HepG2 (cell line): Measurements from ENCODE around the gene FCGBP. TPM values are rescaled to one million over a fixed set of nuclear protein-coding genes. Genes with fewer than 3 reads are reported as not detected.

Experiments used
- ATAC-seq: fragments of 200-7000 bp; cut with Tn5 transposase; 3 replicates; pipeline ENCODE4 v1.9.1; 2020; ENCODE audit warnings: mild to moderate bottlenecking, moderate library complexity
- BruUV-seq: library from RNA; stranded (reverse); fragments of 400-500 nt; replicated peaks from 2 replicates; lab custom pipeline; 2021; lab: Mats Ljungman, UMichigan
- CTCF ChIA-PET: fragments of 300-600 bp; formaldehyde crosslinking; extraction: SDS; loops from one replicate; lab custom pipeline; 2021; ENCODE audit warnings: low total read pairs, inconsistent platforms, low intra/inter-chr PET ratio; lab: Yijun Ruan, JAX
- POLR2A ChIA-PET: fragments of 350-600 bp; sonication (Branson Sonifier 250); formaldehyde crosslinking; loops from one replicate; lab custom pipeline; 2020; ENCODE audit warnings: antibody characterized with exemption, inconsistent platforms; lab: Yijun Ruan, JAX
- DNase-seq: peaks from one replicate; pipeline ENCODE4 v3.0.0-alpha.2; 2015; ENCODE audit warnings: low spot score
- FAIRE-seq: peaks from 3 replicates; lab custom pipeline; 2011; peaks lifted over from hg19 to GRCh38; lab: Jason Lieb, UNC
- H2AFZ ChIP-seq: one replicate; pipeline ENCODE4 v1.6.1; 2011; ENCODE audit warnings: low read length, inconsistent platforms
- H3K27ac ChIP-seq: fragments of 300-600 bp; 3 replicates; pipeline ENCODE4 v1.8.0; 2011; ENCODE audit warnings: mixed run types, mild to moderate bottlenecking, mixed read lengths, low read length, inconsistent platforms; ENCODE audit not compliant: insufficient read depth; ENCODE audit errors: extremely low read length
- H3K27me3 ChIP-seq, 2 experiments: fragments of 200-600 bp in 1 of 2; 2 replicates in 1 of 2; 3 replicates in 1 of 2; pipeline versions ENCODE4 v1.6.0 to v1.8.0; 2011; ENCODE audit warnings: low read length in 2 of 2, mild to moderate bottlenecking in 2 of 2, moderate library complexity in 2 of 2, inconsistent platforms in 1 of 2; ENCODE audit not compliant: insufficient read depth in 2 of 2, control insufficient read depth in 1 of 2
- H3K36me3 ChIP-seq, 2 experiments: fragments of 200-600 bp in 1 of 2; replicated peaks in 1 of 2; 2 replicates in 1 of 2; 3 replicates in 1 of 2; pipeline versions ENCODE4 v1.5.1 to v1.8.0; 2011; ENCODE audit warnings: low read length in 2 of 2, inconsistent platforms in 1 of 2; ENCODE audit not compliant: insufficient read depth in 2 of 2, control insufficient read depth in 1 of 2
- H3K4me1 ChIP-seq: 2 replicates; pipeline ENCODE4 v1.5.1; 2012; ENCODE audit warnings: low read length, inconsistent platforms; ENCODE audit not compliant: insufficient read depth
- H3K4me2 ChIP-seq: 2 replicates; pipeline ENCODE4 v1.6.0; 2011; ENCODE audit warnings: low read depth, low read length, inconsistent platforms
- H3K4me3 ChIP-seq, 3 experiments: fragments of 200-600 bp in 1 of 3; sonication (generic), shearing (Covaris generic) in 1 of 3; replicated peaks in 1 of 3; 2 replicates each; pipeline ENCODE4 v1.5.1; 2011 to 2016; ENCODE audit warnings: low read length in 3 of 3, inconsistent platforms in 2 of 3, low read depth in 2 of 3, mild to moderate bottlenecking in 2 of 3, control low read depth in 1 of 3, mixed read lengths in 1 of 3; ENCODE audit not compliant: insufficient read depth in 1 of 3
- H3K79me2 ChIP-seq: one replicate; pipeline ENCODE4 v1.6.1; 2011; ENCODE audit warnings: low read length, inconsistent platforms; ENCODE audit not compliant: insufficient read depth
- H3K9ac ChIP-seq: 2 replicates; pipeline ENCODE4 v1.6.0; 2011; ENCODE audit warnings: mild to moderate bottlenecking, low read depth, low read length, inconsistent platforms; ENCODE audit not compliant: insufficient read depth
- H3K9me3 ChIP-seq: 2 replicates; pipeline ENCODE4 v1.5.1; 2012; ENCODE audit warnings: mild to moderate bottlenecking, low read length
- H4K20me1 ChIP-seq: 2 replicates; pipeline ENCODE4 v1.6.0; 2011; ENCODE audit warnings: inconsistent platforms, mild to moderate bottlenecking, low read length, moderate library complexity; ENCODE audit not compliant: insufficient read depth
- BRCA1 ChIP-seq: sonication (generic); formaldehyde crosslinking; IDR thresholded peaks from 2 replicates; pipeline ENCODE4 v1.4.0; 2020; ENCODE audit warnings: missing genetic modification reagents
- KLF16 ChIP-seq, 2 experiments: sonication (generic) in 1 of 2; formaldehyde crosslinking in 1 of 2; IDR thresholded peaks; 2 replicates each; pipeline versions ENCODE4 v1.6.1 to v1.8.0; 2016 to 2023; ENCODE audit warnings: missing genetic modification reagents in 2 of 2, missing compliant biosample characterization in 1 of 2
- NAIF1 ChIP-seq: sonication (generic); formaldehyde crosslinking; IDR thresholded peaks from 2 replicates; pipeline ENCODE4 v1.5.0; 2020; ENCODE audit warnings: mild to moderate bottlenecking, missing genetic modification reagents, borderline replicate concordance
- NCOR1 ChIP-seq: fragments of 200-600 bp; sonication (generic); IDR thresholded peaks from 2 replicates; pipeline ENCODE4 v1.7.0; 2017; ENCODE audit warnings: antibody characterized with exemption, low read length, borderline replicate concordance
- ZFP36L2 ChIP-seq: sonication (generic); formaldehyde crosslinking; IDR thresholded peaks from 2 replicates; pipeline ENCODE4 v1.4.0; 2020; ENCODE audit warnings: missing genetic modification reagents
- ZNF10 ChIP-seq: sonication (generic); formaldehyde crosslinking; IDR thresholded peaks from 2 replicates; pipeline ENCODE4 v1.4.0; 2020; ENCODE audit warnings: mild to moderate bottlenecking, low read depth, missing genetic modification reagents, borderline replicate concordance
- ZNF34 ChIP-seq: sonication (generic); formaldehyde crosslinking; IDR thresholded peaks from 2 replicates; pipeline ENCODE4 v1.4.0; 2020; ENCODE audit warnings: mild to moderate bottlenecking, missing genetic modification reagents, borderline replicate concordance
- ZNF549 ChIP-seq: sonication (generic); formaldehyde crosslinking; IDR thresholded peaks from 2 replicates; pipeline ENCODE4 v1.5.0; 2020; ENCODE audit warnings: missing genetic modification reagents
- ZNF563 ChIP-seq: sonication (generic); formaldehyde crosslinking; IDR thresholded peaks from 2 replicates; pipeline ENCODE4 v1.8.0; 2022; ENCODE audit warnings: mild to moderate bottlenecking, moderate library complexity, missing genetic modification reagents
- ZNF788 ChIP-seq: sonication (generic); formaldehyde crosslinking; IDR thresholded peaks from 2 replicates; pipeline ENCODE4 v1.5.0; 2020; ENCODE audit warnings: mild to moderate bottlenecking, missing genetic modification reagents, borderline replicate concordance
- ZNF792 ChIP-seq: IDR thresholded peaks from 2 replicates; pipeline ENCODE4 v1.6.1; 2016
- WGBS: methylation state at CpG from one replicate; pipeline ENCODE4 v1.1.6; 2017; ENCODE audit warnings: low lambda C conversion rate; 5-methylcytosine and 5-hydroxymethylcytosine counted together
- in situ Hi-C: cut with HindIII; loops from 2 replicates; pipeline ENCODE4 v1.10.0; 2017; ENCODE audit warnings: low pct_unique_long_range_greater_than_20kb; ENCODE audit not compliant: extremely low pct_ligation_motif_present
- intact Hi-C: fragments of 100-400 bp; cut with micrococcal nuclease; formaldehyde crosslinking; loops from one replicate; pipeline ENCODE4 v1.10.0; 2022; ENCODE audit not compliant: unreplicated experiment
- polyA plus RNA-seq, 8 experiments: library from polyadenylated mRNA; depleted of rRNA in 3 of 8; stranded (reverse) in 7 of 8; unstranded in 1 of 8; fragments of >200 nt; fragmentation: Illumina TruSeq in 4 of 8; extraction: Trizol in 4 of 8; gene quantifications; 2 replicates each; pipeline versions ENCODE4 v1.2.1 to v1.2.3, GENCODE V29; 2011 to 2016; ENCODE audit warnings: low read depth in 4 of 8, missing spikeins in 1 of 8, mixed read lengths in 1 of 8; ENCODE audit not compliant: insufficient read depth in 1 of 8
- total RNA-seq, 5 experiments: library from RNA; depleted of rRNA; stranded (reverse); fragments of >200 nt; fragmentation: Illumina TruSeq; extraction: Trizol; gene quantifications; 2 replicates each; pipeline ENCODE4 v1.2.3, GENCODE V29; 2016; ENCODE audit warnings: low read depth in 1 of 5
- TF ChIP-seq, protein P1 (sequence below), 2 experiments: sonication (generic) in 1 of 2; formaldehyde crosslinking in 1 of 2; IDR thresholded peaks; 2 replicates each; pipeline versions ENCODE4 v1.5.1 to v1.6.1; 2011 to 2020; ENCODE audit warnings: borderline replicate concordance in 1 of 2, low read depth in 1 of 2, low read length in 1 of 2, mild to moderate bottlenecking in 1 of 2, missing genetic modification reagents in 1 of 2, moderate library complexity in 1 of 2
- TF ChIP-seq, protein P2 (sequence below): sonication (generic); formaldehyde crosslinking; IDR thresholded peaks from 2 replicates; pipeline ENCODE4 v1.8.0; 2022; ENCODE audit warnings: missing genetic modification reagents, mild to moderate bottlenecking, borderline replicate concordance
- TF ChIP-seq, protein P3 (sequence below): sonication (generic); formaldehyde crosslinking; IDR thresholded peaks from 2 replicates; pipeline ENCODE4 v1.5.1; 2020; ENCODE audit warnings: mild to moderate bottlenecking, moderate library complexity, missing genetic modification reagents

FCGBP gene
- total and polyA plus RNA-seq, 2 of the 13 experiments (the other 11 are each of a cell fraction or from before 2014, with no cell fraction given): 1.3 to 7.0 TPM

DNA sequence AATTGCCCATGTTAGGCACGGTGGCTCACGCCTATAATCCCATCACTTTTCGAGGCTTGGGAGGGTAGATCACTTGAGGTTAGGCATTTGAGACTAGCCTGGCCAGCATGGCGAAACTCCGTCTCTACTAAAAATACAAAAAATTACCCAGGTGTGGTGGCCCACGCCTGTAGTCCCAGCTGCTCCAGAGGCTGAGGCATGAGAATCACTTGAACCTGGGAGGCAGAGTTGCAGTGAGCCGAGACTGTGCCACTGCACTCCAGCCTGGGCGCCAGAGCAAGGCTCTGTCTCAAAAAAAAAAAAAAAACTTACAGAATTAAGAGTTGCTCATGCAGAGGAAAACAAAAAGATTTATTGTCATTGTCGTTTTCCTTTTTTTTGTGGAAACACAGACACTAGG lies 33.1 kb upstream of the FCGBP start (continued):
- no peak for TF ChIP-seq NAIF1 (CRISPR knock-in tag)
- TF ChIP-seq, all 625 proteins: peak for 0

DNA sequence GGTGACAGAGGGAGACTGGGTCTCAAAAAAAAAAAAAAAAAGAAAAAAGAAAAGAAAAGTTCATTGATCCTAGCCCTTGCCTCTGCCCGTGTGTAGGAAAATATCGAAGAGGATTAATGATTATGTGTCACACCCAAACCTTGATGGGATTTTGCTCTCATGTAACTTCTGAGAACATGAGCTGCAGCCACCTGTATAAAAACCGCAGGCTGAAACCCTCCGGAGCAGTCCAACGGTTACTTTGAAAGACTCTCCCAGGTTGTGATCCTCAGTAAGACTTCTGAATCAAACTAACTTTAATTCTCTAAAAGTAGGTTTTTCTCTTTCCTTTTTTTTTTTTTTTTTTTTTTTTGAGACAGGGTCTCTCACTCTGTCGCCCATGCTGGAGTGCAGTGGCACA lies 32.2 kb upstream of the FCGBP start:
- no peaks in the 10 kb centered on the region for H4K20me1 ChIP-seq
- H3K79me2 ChIP-seq: peaks cover 7% of the 10 kb centered on the region
- H3K9me3 ChIP-seq: no peaks in the 10 kb centered on the region
- H3K9ac ChIP-seq: no peak overlapping the region
- POLR2A ChIA-PET: no interaction called here
- FAIRE-seq (no peak), DNase-seq (no peak), ATAC-seq (no peak)
- H3K36me3 ChIP-seq: no peaks in the 10 kb centered on the region
- H3K4me3 ChIP-seq: no peak overlapping the region
- in situ Hi-C loops (no loop called here), intact Hi-C loops (no loop called here)
- CTCF ChIA-PET: no interaction called here
- WGBS: 94% methylated on average over 6 of the region's 6 CpGs
- H3K27ac ChIP-seq: no peak overlapping the region
- no TSS peak for BruUV-seq
- H3K27me3 ChIP-seq: no peaks in the 10 kb centered on the region; a peak in 1 of 5 replicates
- H3K4me2 ChIP-seq: no peak overlapping the region
- no peak overlapping the region for H2AFZ ChIP-seq
- H3K4me1 ChIP-seq: peaks cover 18% of the 10 kb centered on the region
- TF ChIP-seq KLF16 (CRISPR knock-in tag; IDR thresholded peaks at IDR 0.05): no peak
- TF ChIP-seq ZFP36L2 (CRISPR knock-in tag): no peak
- no peak for TF ChIP-seq ZNF549
- TF ChIP-seq, protein P1, sequence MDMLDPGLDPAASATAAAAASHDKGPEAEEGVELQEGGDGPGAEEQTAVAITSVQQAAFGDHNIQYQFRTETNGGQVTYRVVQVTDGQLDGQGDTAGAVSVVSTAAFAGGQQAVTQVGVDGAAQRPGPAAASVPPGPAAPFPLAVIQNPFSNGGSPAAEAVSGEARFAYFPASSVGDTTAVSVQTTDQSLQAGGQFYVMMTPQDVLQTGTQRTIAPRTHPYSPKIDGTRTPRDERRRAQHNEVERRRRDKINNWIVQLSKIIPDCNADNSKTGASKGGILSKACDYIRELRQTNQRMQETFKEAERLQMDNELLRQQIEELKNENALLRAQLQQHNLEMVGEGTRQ (IDR thresholded peaks at IDR 0.05; ENCODE audit: low read depth, low read length): no peak
- TF ChIP-seq, protein P1 (CRISPR knock-in tag; IDR thresholded peaks at IDR 0.05; ENCODE audit: borderline replicate concordance): no peak
- TF ChIP-seq, protein P2, sequence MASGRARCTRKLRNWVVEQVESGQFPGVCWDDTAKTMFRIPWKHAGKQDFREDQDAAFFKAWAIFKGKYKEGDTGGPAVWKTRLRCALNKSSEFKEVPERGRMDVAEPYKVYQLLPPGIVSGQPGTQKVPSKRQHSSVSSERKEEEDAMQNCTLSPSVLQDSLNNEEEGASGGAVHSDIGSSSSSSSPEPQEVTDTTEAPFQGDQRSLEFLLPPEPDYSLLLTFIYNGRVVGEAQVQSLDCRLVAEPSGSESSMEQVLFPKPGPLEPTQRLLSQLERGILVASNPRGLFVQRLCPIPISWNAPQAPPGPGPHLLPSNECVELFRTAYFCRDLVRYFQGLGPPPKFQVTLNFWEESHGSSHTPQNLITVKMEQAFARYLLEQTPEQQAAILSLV: no peak
- TF ChIP-seq NCOR1: no peak
- TF ChIP-seq ZNF788 (CRISPR knock-in tag): no peak
- no peak for TF ChIP-seq ZNF563 (CRISPR knock-in tag)
- no peak for TF ChIP-seq BRCA1 (CRISPR knock-in tag)
- TF ChIP-seq, protein P3, sequence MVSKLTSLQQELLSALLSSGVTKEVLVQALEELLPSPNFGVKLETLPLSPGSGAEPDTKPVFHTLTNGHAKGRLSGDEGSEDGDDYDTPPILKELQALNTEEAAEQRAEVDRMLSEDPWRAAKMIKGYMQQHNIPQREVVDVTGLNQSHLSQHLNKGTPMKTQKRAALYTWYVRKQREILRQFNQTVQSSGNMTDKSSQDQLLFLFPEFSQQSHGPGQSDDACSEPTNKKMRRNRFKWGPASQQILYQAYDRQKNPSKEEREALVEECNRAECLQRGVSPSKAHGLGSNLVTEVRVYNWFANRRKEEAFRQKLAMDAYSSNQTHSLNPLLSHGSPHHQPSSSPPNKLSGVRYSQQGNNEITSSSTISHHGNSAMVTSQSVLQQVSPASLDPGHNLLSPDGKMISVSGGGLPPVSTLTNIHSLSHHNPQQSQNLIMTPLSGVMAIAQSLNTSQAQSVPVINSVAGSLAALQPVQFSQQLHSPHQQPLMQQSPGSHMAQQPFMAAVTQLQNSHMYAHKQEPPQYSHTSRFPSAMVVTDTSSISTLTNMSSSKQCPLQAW: no peak
- TF ChIP-seq ZNF34 (CRISPR knock-in tag): no peak
- no peak for TF ChIP-seq ZNF10 (CRISPR knock-in tag)
- no peak for TF ChIP-seq ZNF792 (CRISPR knock-in tag)
